ENCODE data around the gene ARHGAP45.
A peak's percentile ranks its signal among the peaks of the same experiment; 100 is the strongest.

GRCh38 chr19:1113030-1113985, 46.3 kb downstream of the ARHGAP45 start:
- TF ChIP-seq CTCF (IDR thresholded peaks at IDR 0.05): peak; percentile 96 to 99 (median 97)
- TF ChIP-seq POLR2A (IDR thresholded peaks at IDR 0.05): peak in 1 of 2 donors; percentile 61

All from tibial nerve (tissue), 3 donors.